H1 (cell line): ENCODE measurements around the gene VSNL1. TPM values are rescaled to one million over a fixed set of nuclear protein-coding genes. Genes with fewer than 3 reads are reported as not detected.

Experiments
- CTCF ChIA-PET: fragments of 300-600 bp; sonication (Branson Sonifier 250); formaldehyde crosslinking; loops from one replicate; lab custom pipeline; 2021; ENCODE audit not compliant: partially characterized antibody; lab: Charles Lee
- POLR2A ChIA-PET: fragments of 300-600 bp; sonication (Branson Sonifier 250); formaldehyde crosslinking; loops from one replicate; lab custom pipeline; 2021; ENCODE audit warnings: inconsistent platforms; ENCODE audit not compliant: partially characterized antibody; lab: Charles Lee
- DNase-seq, 2 experiments: peaks; one replicate each; pipeline versions ENCODE4 v3.0.0 to v3.0.0-alpha.2; 2010 to 2022; ENCODE audit warnings: low spot score in 2 of 2, low read depth in 1 of 2, mixed read lengths in 1 of 2
- FAIRE-seq: peaks from 2 replicates; lab custom pipeline; 2011; peaks lifted over from hg19 to GRCh38; lab: Jason Lieb, UNC
- H2AFZ ChIP-seq: 2 replicates; pipeline ENCODE4 v1.8.1; 2012; ENCODE audit warnings: low read length, inconsistent platforms
- H2AK5ac ChIP-seq: 2 replicates; pipeline ENCODE4 v1.6.1; 2013; ENCODE audit warnings: low read depth, low read length
- H2BK120ac ChIP-seq: replicated peaks from 2 replicates; pipeline ENCODE3; 2013; ENCODE audit warnings: low read depth, low read length, inconsistent platforms
- H2BK12ac ChIP-seq: 2 replicates; pipeline ENCODE4 v1.6.1; 2013; ENCODE audit warnings: low read depth, low read length
- H2BK15ac ChIP-seq: 2 replicates; pipeline ENCODE4 v1.6.1; 2013; ENCODE audit warnings: low read length
- H2BK20ac ChIP-seq: 2 replicates; pipeline ENCODE4 v1.6.1; 2013; ENCODE audit warnings: low read length
- H2BK5ac ChIP-seq: 2 replicates; pipeline ENCODE4 v1.6.1; 2013; ENCODE audit warnings: low read depth, low read length
- H3K14ac ChIP-seq: 2 replicates; pipeline ENCODE4 v1.6.1; 2013; ENCODE audit warnings: inconsistent platforms; ENCODE audit not compliant: insufficient read length
- H3K18ac ChIP-seq: 2 replicates; pipeline ENCODE4 v1.6.1; 2013; ENCODE audit warnings: low read length; ENCODE audit errors: extremely low read depth
- H3K23ac ChIP-seq: 2 replicates; pipeline ENCODE4 v1.6.1; 2013; ENCODE audit warnings: inconsistent platforms; ENCODE audit not compliant: insufficient read length
- H3K23me2 ChIP-seq: 2 replicates; pipeline ENCODE4 v1.6.1; 2013; ENCODE audit warnings: low read depth, low read length
- H3K27ac ChIP-seq: 2 replicates; pipeline ENCODE4 v1.6.1; 2011; ENCODE audit warnings: low read depth, low read length, inconsistent platforms
- H3K27me3 ChIP-seq, 4 experiments: replicated peaks in 1 of 4; 1 replicate in 1 of 4; 2 replicates in 3 of 4; pipeline versions ENCODE4 v1.6.1 to v1.8.1; 2011 to 2013; ENCODE audit warnings: low read length in 3 of 4, mild to moderate bottlenecking in 3 of 4, inconsistent platforms in 2 of 4, mixed read lengths in 2 of 4, moderate library complexity in 1 of 4; ENCODE audit not compliant: control insufficient read depth in 3 of 4, insufficient read depth in 3 of 4; ENCODE audit errors: extremely low read depth in 1 of 4
- H3K36me3 ChIP-seq, 4 experiments: 2 replicates each; pipeline versions ENCODE4 v1.6.1 to v1.8.1; 2011 to 2013; ENCODE audit warnings: mild to moderate bottlenecking in 4 of 4, low read length in 3 of 4, moderate library complexity in 2 of 4, control low read depth in 1 of 4, inconsistent platforms in 1 of 4; ENCODE audit not compliant: insufficient read depth in 4 of 4, control insufficient read depth in 2 of 4
- H3K4ac ChIP-seq: replicated peaks from 2 replicates; pipeline ENCODE3; 2013; ENCODE audit warnings: low read length, low read depth, mixed read lengths, inconsistent platforms; ENCODE audit not compliant: insufficient read length
- H3K4me1 ChIP-seq, 4 experiments: replicated peaks in 1 of 4; 1 replicate in 1 of 4; 2 replicates in 3 of 4; pipeline versions ENCODE4 v1.6.1 to v1.8.1; 2011 to 2013; ENCODE audit warnings: low read length in 3 of 4, inconsistent platforms in 2 of 4, mixed read lengths in 1 of 4; ENCODE audit not compliant: insufficient read depth in 4 of 4, control insufficient read depth in 3 of 4
- H3K4me2 ChIP-seq, 2 experiments: 2 replicates each; pipeline versions ENCODE4 v1.6.1 to v1.8.1; 2011 to 2013; ENCODE audit warnings: low read depth in 2 of 2, low read length in 2 of 2, control low read depth in 1 of 2, inconsistent platforms in 1 of 2, mild to moderate bottlenecking in 1 of 2; ENCODE audit not compliant: insufficient read depth in 1 of 2
- H3K4me3 ChIP-seq, 4 experiments: fragments of 200-600, 300-600 bp in 1 of 4; sonication (generic), shearing (Covaris generic), sonication (Bioruptor Twin) in 1 of 4; 2 replicates each; pipeline versions ENCODE4 v1.5.1 to v1.8.1; 2011 to 2016; ENCODE audit warnings: low read length in 4 of 4, low read depth in 3 of 4, control low read depth in 2 of 4, inconsistent platforms in 2 of 4, mild to moderate bottlenecking in 2 of 4, mixed read lengths in 1 of 4, moderate library complexity in 1 of 4; ENCODE audit not compliant: insufficient read depth in 2 of 4; ENCODE audit errors: extremely low read depth in 1 of 4
- H3K56ac ChIP-seq: replicated peaks from 2 replicates; pipeline ENCODE3; 2013; ENCODE audit warnings: low read depth, mild to moderate bottlenecking, mixed read lengths, low read length, inconsistent platforms; ENCODE audit not compliant: insufficient read length
- H3K79me1 ChIP-seq: 2 replicates; pipeline ENCODE4 v1.6.1; 2013; ENCODE audit warnings: low read depth, low read length, control low read depth
- H3K79me2 ChIP-seq, 2 experiments: 2 replicates each; pipeline versions ENCODE4 v1.6.1 to v1.8.1; 2012 to 2013; ENCODE audit warnings: low read length in 2 of 2, mild to moderate bottlenecking in 2 of 2, inconsistent platforms in 1 of 2; ENCODE audit not compliant: insufficient read depth in 2 of 2, control insufficient read depth in 1 of 2
- H3K9ac ChIP-seq, 4 experiments: replicated peaks in 1 of 4; 1 replicate in 1 of 4; 2 replicates in 3 of 4; pipeline versions ENCODE4 v1.6.1 to v1.8.1; 2011 to 2013; ENCODE audit warnings: low read depth in 3 of 4, low read length in 3 of 4, control low read depth in 2 of 4, mild to moderate bottlenecking in 2 of 4, moderate library complexity in 2 of 4, inconsistent platforms in 1 of 4; ENCODE audit errors: extremely low read depth in 1 of 4
- H3K9me3 ChIP-seq, 2 experiments: 2 replicates each; pipeline versions ENCODE4 v1.6.1 to v1.8.1; 2012 to 2013; ENCODE audit warnings: mild to moderate bottlenecking in 2 of 2, moderate library complexity in 2 of 2, control low read depth in 1 of 2, inconsistent platforms in 1 of 2, low read depth in 1 of 2, low read length in 1 of 2, mixed read lengths in 1 of 2; ENCODE audit not compliant: insufficient read depth in 2 of 2
- H4K20me1 ChIP-seq, 2 experiments: replicated peaks in 1 of 2; 2 replicates each; pipeline versions ENCODE3 to v1.8.1; 2011 to 2013; ENCODE audit warnings: inconsistent platforms in 2 of 2, low read length in 2 of 2, mild to moderate bottlenecking in 1 of 2; ENCODE audit not compliant: insufficient read depth in 2 of 2, control insufficient read depth in 1 of 2
- H4K5ac ChIP-seq: 2 replicates; pipeline ENCODE4 v1.6.1; 2013; ENCODE audit warnings: low read length, low read depth, mixed read lengths, inconsistent platforms; ENCODE audit not compliant: insufficient read length
- H4K8ac ChIP-seq: 2 replicates; pipeline ENCODE4 v1.8.0; 2013; ENCODE audit warnings: mild to moderate bottlenecking, moderate library complexity, low read length, inconsistent platforms; ENCODE audit not compliant: insufficient read depth; ENCODE audit errors: extremely low read depth
- H4K91ac ChIP-seq: replicated peaks from 2 replicates; pipeline ENCODE3; 2013; ENCODE audit warnings: low read length, mixed read lengths, inconsistent platforms; ENCODE audit not compliant: insufficient read length
- ASH2L ChIP-seq: fragments of 200-600, 300-600 bp; sonication (generic); IDR thresholded peaks from one replicate; pipeline ENCODE4 v1.7.1; 2017; ENCODE audit warnings: low read length
- CREB1 ChIP-seq: IDR thresholded peaks from 2 replicates; pipeline ENCODE4 v1.6.1; 2012; ENCODE audit warnings: inconsistent platforms
- EZH2 ChIP-seq: fragments of 200-600 bp; sonication (generic); IDR thresholded peaks from 2 replicates; pipeline ENCODE4 v1.7.1; 2012; ENCODE audit warnings: low read depth, mild to moderate bottlenecking, moderate library complexity, low read length, inconsistent platforms; ENCODE audit not compliant: severe bottlenecking
- GABPA ChIP-seq: IDR thresholded peaks from 2 replicates; pipeline ENCODE4 v1.6.1; 2011; ENCODE audit warnings: mild to moderate bottlenecking, low read length, moderate library complexity, borderline replicate concordance; ENCODE audit not compliant: insufficient read depth
- GTF2F1 ChIP-seq: IDR thresholded peaks from 2 replicates; pipeline ENCODE4 v1.6.1; 2012; ENCODE audit warnings: low read depth, low read length, improper control_type of control experiment, borderline replicate concordance
- MAFK ChIP-seq: IDR thresholded peaks from 2 replicates; pipeline ENCODE4 v1.6.1; 2012; ENCODE audit warnings: low read depth, mild to moderate bottlenecking, improper control_type of control experiment, low read length
- PHF8 ChIP-seq: fragments of 200-600 bp; sonication (generic); conservative IDR thresholded peaks from 2 replicates; pipeline ENCODE4 v1.7.1; 2012; ENCODE audit warnings: low read depth, mild to moderate bottlenecking, inconsistent platforms, low read length, moderate library complexity
- RFX5 ChIP-seq: IDR thresholded peaks from 2 replicates; pipeline ENCODE4 v1.6.1; 2011; ENCODE audit warnings: low read depth, low read length, improper control_type of control experiment, borderline replicate concordance
- WGBS, 2 experiments: shearing (Covaris generic) in 1 of 2; methylation state at CpG; one replicate each; pipeline versions ENCODE4 v1.1.6 to v1.1.7; 2013 to 2015; ENCODE audit warnings: low lambda C conversion rate in 2 of 2, mixed read lengths in 2 of 2, inconsistent platforms in 1 of 2, low coverage in 1 of 2, missing lambda C conversion rate in 1 of 2; ENCODE audit not compliant: insufficient replicate concordance in 2 of 2, insufficient coverage in 1 of 2, insufficient read length in 1 of 2; ENCODE audit errors: extremely low coverage in 1 of 2, missing lambda C conversion rate in 1 of 2; 5-methylcytosine and 5-hydroxymethylcytosine counted together
- polyA plus RNA-seq, 7 experiments: library from polyadenylated mRNA; depleted of rRNA in 3 of 7; stranded (reverse) in 5 of 7; unstranded in 2 of 7; fragments of >200 nt in 5 of 7; fragments of 200-250 nt in 2 of 7; gene quantifications; 1 replicate in 5 of 7; 2 replicates in 1 of 7; 4 replicates in 1 of 7; pipeline versions ENCODE4 v1.2.1 to v1.2.3, GENCODE V29; 2011 to 2013; ENCODE audit warnings: missing spikeins in 2 of 7, mixed read lengths in 2 of 7
- total RNA-seq: library from RNA; stranded (reverse); fragmentation: NEBNext Ultra II Directional; extraction: Animal tissue kit (Norgen Biotek cat#: 25700); gene quantifications from 2 replicates; pipeline ENCODE4 v1.2.1, GENCODE V29; 2021
- TF ChIP-seq, protein P1 (sequence below): IDR thresholded peaks from 2 replicates; pipeline ENCODE4 v1.6.1; 2011; ENCODE audit warnings: low read depth, mild to moderate bottlenecking, low read length; ENCODE audit not compliant: insufficient read depth
- TF ChIP-seq, protein P2 (sequence below): IDR thresholded peaks from 2 replicates; pipeline ENCODE4 v1.6.1; 2011; ENCODE audit warnings: low read length, improper control_type of control experiment
- TF ChIP-seq, protein P3 (sequence below): IDR thresholded peaks from 2 replicates; pipeline ENCODE4 v1.6.1; 2012; ENCODE audit warnings: low read length, inconsistent platforms

VSNL1 gene
- total and polyA plus RNA-seq, 2 of the 8 experiments (the other 6 are each of a cell fraction or from before 2014, with no cell fraction given): 49.4 to 108 TPM

GRCh38 chr2:17520761-17521160 lies 19.7 kb upstream of the VSNL1 start:
- Histone ChIP-seq H3K18ac (no peak overlapping the region), H3K23me2 (no peaks in the 10 kb centered on the region), H3K4ac (no peak overlapping the region), H3K9me3 (no peaks in the 10 kb centered on the region), H2BK20ac (no peak overlapping the region), H4K20me1 (no peaks in the 10 kb centered on the region), H3K23ac (no peak overlapping the region), H3K14ac (no peak overlapping the region), H3K27ac (no peak overlapping the region), H3K56ac (no peak overlapping the region), H3K4me3 (no peak overlapping the region), H4K91ac (no peak overlapping the region), H3K79me2 (no peaks in the 10 kb centered on the region), H2BK15ac (no peak overlapping the region), H3K27me3 (no peaks in the 10 kb centered on the region), H4K8ac (no peak overlapping the region), H2BK5ac (no peak overlapping the region), H2AK5ac (no peak overlapping the region), H2AFZ (no peak overlapping the region), H3K4me1 (peaks cover 0 to 4% (median 1%) of the 10 kb centered on the region in 4 experiments; a peak in 3 of 7 replicates), H3K36me3 (no peaks in the 10 kb centered on the region), H2BK120ac (no peak overlapping the region), H3K79me1 (no peaks in the 10 kb centered on the region), H3K9ac (no peak overlapping the region), H4K5ac (no peak overlapping the region), H2BK12ac (no peak overlapping the region), H3K4me2 (no peak overlapping the region)
- ChIA-PET CTCF (no interaction called here), POLR2A (interaction anchor here (1.1 to 1.5 kb wide), 2 partner anchors 17 to 20 kb away, joined by 3 to 4 read pairs; partner anchors contain the start of gene VSNL1)
- WGBS, 2 experiments: 74% methylated on average over 2 of the region's 2 CpGs; no CpG with 5 or more reads in 1 of the 2 experiments
- DNase-seq (no peak), FAIRE-seq (no peak)
- TF ChIP-seq ASH2L: no peak
- TF ChIP-seq EZH2: no peak
- TF ChIP-seq GTF2F1: no peak
- TF ChIP-seq CREB1: peak; percentile 66
- TF ChIP-seq, protein P1, sequence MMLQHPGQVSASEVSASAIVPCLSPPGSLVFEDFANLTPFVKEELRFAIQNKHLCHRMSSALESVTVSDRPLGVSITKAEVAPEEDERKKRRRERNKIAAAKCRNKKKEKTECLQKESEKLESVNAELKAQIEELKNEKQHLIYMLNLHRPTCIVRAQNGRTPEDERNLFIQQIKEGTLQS: no peak
- peak; percentile 92 for TF ChIP-seq RFX5
- TF ChIP-seq, protein P2, sequence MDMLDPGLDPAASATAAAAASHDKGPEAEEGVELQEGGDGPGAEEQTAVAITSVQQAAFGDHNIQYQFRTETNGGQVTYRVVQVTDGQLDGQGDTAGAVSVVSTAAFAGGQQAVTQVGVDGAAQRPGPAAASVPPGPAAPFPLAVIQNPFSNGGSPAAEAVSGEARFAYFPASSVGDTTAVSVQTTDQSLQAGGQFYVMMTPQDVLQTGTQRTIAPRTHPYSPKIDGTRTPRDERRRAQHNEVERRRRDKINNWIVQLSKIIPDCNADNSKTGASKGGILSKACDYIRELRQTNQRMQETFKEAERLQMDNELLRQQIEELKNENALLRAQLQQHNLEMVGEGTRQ: no peak
- no peak for TF ChIP-seq GABPA
- TF ChIP-seq PHF8: no peak
- TF ChIP-seq, protein P3, sequence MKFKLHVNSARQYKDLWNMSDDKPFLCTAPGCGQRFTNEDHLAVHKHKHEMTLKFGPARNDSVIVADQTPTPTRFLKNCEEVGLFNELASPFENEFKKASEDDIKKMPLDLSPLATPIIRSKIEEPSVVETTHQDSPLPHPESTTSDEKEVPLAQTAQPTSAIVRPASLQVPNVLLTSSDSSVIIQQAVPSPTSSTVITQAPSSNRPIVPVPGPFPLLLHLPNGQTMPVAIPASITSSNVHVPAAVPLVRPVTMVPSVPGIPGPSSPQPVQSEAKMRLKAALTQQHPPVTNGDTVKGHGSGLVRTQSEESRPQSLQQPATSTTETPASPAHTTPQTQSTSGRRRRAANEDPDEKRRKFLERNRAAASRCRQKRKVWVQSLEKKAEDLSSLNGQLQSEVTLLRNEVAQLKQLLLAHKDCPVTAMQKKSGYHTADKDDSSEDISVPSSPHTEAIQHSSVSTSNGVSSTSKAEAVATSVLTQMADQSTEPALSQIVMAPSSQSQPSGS: no peak
- TF ChIP-seq MAFK: no peak
